ENCODE measurements around the gene SGMS1. TPM values are rescaled to one million over a fixed set of nuclear protein-coding genes. Genes with fewer than 3 reads are reported as not detected.

The SGMS1 gene
- total and polyA plus RNA-seq, 12 donors: 7.3 to 24.3 (median 17.1) TPM

GRCh38 chr10:50513956-50514355 lies 109.8 kb downstream of the SGMS1 start:
- intact Hi-C loops (cut with DNase I): no loop called here
- Histone ChIP-seq H3K9me3 (no peaks in the 10 kb centered on the region), H3K4me1 (peaks cover 0 to 58% (median 32%) of the 10 kb centered on the region in 9 donors), H3K27me3 (no peaks in the 10 kb centered on the region), H3K4me3 (no peak overlapping the region), H3K36me3 (peaks cover 0 to 3% (median 0%) of the 10 kb centered on the region in 9 donors), H3K27ac (no peak overlapping the region)
- no peak for TF ChIP-seq CTCF (IDR thresholded peaks at IDR 0.05)
- ATAC-seq: no peak
- no peak for DNase-seq
- WGBS, 2 donors: 79 to 92% methylated on average over 5 of the region's 5 CpGs

- no peak for ATAC-seq
- Histone ChIP-seq H3K36me3 (no peaks in the 10 kb centered on the region), H3K4me3 (no peak overlapping the region), H3K4me1 (peaks cover 0 to 62% (median 33%) of the 10 kb centered on the region in 9 donors), H3K27me3 (no peaks in the 10 kb centered on the region), H3K27ac (peak overlapping the region in 1 of 10 donors; percentile 10), H3K9me3 (no peaks in the 10 kb centered on the region)
- no peak for DNase-seq
- no peak for TF ChIP-seq CTCF (IDR thresholded peaks at IDR 0.05)
- intact Hi-C loops (cut with DNase I): no loop called here
- WGBS, 2 donors: 96 to 97% methylated on average over 3 of the region's 3 CpGs
Measured at GRCh38 chr10:50512743-50513416, 110.9 kb downstream of the SGMS1 start.

- Histone ChIP-seq H3K27ac (peak overlapping the region in 2 of 10 donors; percentile 10 to 15), H3K9me3 (no peaks in the 10 kb centered on the region), H3K27me3 (no peaks in the 10 kb centered on the region), H3K36me3 (no peaks in the 10 kb centered on the region), H3K4me3 (no peak overlapping the region), H3K4me1 (peaks cover 0 to 62% (median 39%) of the 10 kb centered on the region in 9 donors)
- DNase-seq (no peak), ATAC-seq (peak in 2 of 8 donors; percentile 23 to 40)
- TF ChIP-seq CTCF (IDR thresholded peaks at IDR 0.05): no peak
- WGBS, 2 donors: 64 to 78% methylated on average over 1 of the region's 1 CpG
- intact Hi-C loops (cut with DNase I): no loop called here
Measured at GRCh38 chr10:50512214-50512595, 111.6 kb downstream of the SGMS1 start.

GRCh38 chr10:50511492-50512213 lies 112.1 kb downstream of the SGMS1 start:
- peaks cover 0 to 64% (median 42%) of the 10 kb centered on the region in 9 donors for H3K4me1 ChIP-seq
- H3K4me3 ChIP-seq: no peak overlapping the region
- intact Hi-C loops (cut with DNase I): no loop called here
- no peaks in the 10 kb centered on the region for H3K36me3 ChIP-seq
- peak overlapping the region in 1 of 10 donors; percentile 15 for H3K27ac ChIP-seq
- H3K27me3 ChIP-seq: no peaks in the 10 kb centered on the region
- H3K9me3 ChIP-seq: no peaks in the 10 kb centered on the region
- TF ChIP-seq CTCF (IDR thresholded peaks at IDR 0.05): no peak
- DNase-seq (no peak), ATAC-seq (peak in 1 of 8 donors; percentile 35)
- WGBS, 2 donors: 81 to 82% methylated on average over 5 of the region's 5 CpGs

Data from heart right ventricle (tissue), 16 donors.